GF-D8 (cell line): ENCODE results near the gene MT3.

Experiments used
- DNase-seq: peaks from one replicate; lab custom pipeline; 2025; lab: John Stamatoyannopoulos, UW

The MT3 gene

GRCh38 chr16:56589141-56590039 lies at the start of gene MT3:
TSS of gene MT3 (plus strand) at chr16:56589528. CDS start at chr16:56589591, 63 bp downstream.
- no peak for DNase-seq

DNA sequence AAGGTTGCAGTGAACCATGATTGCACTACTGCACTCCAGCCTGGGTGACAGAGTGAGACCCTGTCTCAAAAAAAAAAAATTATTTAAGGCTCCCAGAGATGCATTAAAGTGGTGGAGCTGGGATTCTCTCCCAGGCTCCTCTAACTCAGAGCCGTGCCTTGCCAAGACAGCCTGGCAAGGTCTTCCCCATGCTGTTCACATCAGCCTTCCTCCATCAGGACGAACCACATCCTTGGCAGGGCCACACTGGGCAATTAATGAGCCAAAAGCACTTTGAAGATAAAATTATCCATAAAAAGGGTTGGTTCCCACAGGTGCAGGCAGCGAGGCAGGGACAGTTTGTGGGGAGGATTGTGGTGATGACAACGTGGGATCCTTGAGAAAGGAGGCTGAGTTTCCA lies 49.7 kb upstream of the MT3 start:
- DNase-seq = no peak

DNA sequence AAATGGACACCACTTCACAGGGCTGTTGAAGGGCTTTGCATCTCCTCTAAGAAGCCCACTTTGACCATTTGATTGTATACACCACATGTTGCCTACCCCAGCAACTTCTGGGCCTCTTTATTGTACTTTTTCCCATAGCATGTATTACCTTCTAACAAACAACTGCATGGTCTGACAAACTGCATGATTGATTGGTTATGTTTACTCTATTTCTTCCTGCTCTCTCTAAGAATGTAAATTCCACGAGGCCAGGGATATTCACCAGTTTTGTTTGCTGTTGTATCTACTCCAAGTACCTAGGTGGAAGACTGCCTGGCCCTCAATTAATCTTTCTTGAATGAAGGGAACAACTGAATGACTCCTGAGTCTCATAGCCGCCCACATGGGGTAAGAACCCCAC lies 47.3 kb upstream of the MT3 start:
- DNase-seq = no peak

GRCh38 chr16:56547120-56547948 lies 42.0 kb upstream of the MT3 start:
- no peak for DNase-seq

- DNase-seq = no peak
These were observed 41.3 kb upstream of the MT3 start for GRCh38 chr16:56547949-56548567.

DNA sequence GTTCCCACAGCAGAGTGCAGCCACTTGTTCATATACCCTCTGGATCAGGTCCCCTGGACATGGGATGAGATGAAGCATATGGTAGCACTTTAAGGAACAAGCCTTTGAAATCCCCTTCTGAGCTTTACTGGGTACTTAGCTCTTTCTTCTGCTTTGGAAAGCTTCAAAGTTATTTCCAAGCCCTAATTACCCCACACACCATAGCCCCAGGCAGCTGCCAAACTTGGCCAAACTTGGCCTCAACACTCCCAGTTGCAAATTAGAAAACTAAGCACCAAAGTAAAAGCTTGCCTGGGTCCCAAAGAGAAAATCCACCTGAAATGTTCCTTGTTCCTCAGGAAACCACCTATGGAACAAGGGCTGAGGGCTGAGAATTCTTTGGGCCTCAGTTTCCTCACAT lies 40.2 kb upstream of the MT3 start:
- DNase-seq = no peak

DNA sequence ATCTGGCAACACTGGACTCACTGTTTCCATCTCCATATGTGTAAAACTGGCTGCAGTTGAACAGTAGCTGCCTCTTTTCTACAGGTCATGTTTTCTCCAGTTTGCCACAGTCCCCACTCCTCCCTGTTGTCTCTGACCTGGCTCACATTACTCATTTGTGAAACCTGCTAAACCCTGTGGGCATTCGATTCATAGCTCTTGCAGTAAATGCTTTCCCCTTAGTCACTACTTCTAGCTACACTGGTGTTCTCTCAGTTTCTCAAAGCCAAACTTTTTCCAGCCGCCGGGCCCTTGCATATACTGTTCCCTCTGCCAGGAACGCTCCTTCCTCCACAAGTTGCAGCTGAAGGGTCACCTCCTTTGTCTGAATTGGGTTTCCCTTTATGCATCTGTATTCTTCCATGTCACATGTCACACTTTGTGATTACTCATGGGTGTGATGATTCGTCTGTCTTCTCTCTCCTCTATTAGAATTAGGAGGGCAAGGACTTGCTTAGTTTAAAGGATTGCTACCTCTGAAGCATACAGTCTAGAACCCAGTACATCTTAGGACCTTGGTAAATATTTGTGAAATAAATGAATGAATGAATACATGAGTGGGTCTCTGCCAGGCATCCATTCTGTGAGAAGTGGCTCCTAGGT lies 39.5 kb upstream of the MT3 start:
- DNase-seq = no peak

GRCh38 chr16:56551796-56552738 lies 37.3 kb upstream of the MT3 start:
- no peak for DNase-seq

DNA sequence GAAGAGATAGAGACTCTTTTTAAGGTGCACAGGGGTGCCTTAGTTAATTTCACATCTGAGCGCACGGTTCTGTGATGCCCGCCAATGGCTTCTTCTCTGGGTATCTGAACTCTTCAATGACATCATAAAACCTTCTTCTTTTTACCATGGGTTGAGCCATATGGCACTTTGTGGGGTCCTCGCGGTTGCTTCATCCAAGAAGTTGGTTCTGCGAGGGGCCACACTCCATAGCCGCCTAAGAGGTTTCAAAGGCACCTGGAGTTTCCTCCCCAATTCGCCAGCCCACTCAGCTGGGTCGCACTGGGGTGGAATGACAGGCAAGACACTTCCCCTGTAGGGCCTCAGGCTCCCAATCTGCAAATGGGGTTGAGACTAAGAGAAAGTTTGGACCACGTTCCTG lies 34.9 kb upstream of the MT3 start:
- no peak for DNase-seq

DNA sequence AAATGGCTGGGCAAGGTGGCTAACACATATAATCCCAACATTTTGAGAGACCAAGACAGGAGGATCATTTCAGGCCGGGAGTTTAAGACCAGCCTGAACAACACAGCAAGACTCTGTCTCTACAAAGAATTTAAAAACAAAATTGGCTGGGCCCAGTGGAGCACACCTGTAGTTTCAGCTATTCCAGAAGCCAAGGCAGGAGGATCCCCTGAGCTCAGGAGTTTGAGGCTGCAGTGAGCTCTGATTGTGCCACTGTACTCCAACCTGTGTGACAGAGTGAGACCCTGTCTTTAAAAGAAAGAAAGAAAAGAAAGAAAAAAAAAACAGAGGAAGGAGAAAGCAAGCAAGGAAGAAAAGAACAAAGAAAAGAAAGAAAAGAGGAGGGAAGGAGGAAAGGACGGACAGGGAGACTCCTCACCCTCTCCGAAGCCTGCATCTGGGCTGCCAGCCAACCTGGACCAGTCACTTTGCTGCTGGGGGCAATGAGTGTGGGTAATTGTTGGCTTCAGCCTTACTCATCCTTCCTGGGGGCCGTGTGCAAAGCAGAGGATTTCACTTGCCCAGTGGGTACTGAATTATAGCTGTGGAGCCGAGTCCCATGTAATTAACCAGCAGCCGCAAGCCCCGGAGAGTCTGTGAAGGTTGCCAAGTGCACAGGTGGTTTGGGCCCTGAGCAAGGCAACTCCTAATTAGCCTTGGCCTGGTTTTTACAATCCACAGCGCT lies 31.1 kb upstream of the MT3 start:
- no peak for DNase-seq

GRCh38 chr16:56559109-56559508 lies 30.2 kb upstream of the MT3 start:
- DNase-seq = no peak

DNA sequence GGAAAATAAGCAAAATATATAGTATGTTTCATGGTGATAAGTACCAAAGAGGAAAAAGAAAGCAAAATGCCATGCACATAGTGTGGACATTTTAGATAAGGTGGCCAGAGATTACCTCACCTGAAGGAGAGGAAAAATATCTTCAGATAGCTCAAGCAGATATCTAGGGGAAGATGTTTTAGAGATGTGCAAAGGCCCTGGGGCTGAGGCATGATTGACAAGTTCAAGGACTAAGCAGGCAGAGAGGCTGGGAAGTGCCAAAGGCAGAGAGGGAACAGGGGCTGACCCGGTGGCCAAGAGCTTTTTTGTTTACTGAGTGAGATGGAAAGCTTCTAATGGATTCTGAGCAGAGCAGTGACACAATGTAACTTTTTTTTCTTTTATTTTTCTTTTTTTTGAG lies 28.9 kb upstream of the MT3 start:
- DNase-seq = no peak

GRCh38 chr16:56561126-56561525 lies 28.2 kb upstream of the MT3 start:
- no peak for DNase-seq

DNA sequence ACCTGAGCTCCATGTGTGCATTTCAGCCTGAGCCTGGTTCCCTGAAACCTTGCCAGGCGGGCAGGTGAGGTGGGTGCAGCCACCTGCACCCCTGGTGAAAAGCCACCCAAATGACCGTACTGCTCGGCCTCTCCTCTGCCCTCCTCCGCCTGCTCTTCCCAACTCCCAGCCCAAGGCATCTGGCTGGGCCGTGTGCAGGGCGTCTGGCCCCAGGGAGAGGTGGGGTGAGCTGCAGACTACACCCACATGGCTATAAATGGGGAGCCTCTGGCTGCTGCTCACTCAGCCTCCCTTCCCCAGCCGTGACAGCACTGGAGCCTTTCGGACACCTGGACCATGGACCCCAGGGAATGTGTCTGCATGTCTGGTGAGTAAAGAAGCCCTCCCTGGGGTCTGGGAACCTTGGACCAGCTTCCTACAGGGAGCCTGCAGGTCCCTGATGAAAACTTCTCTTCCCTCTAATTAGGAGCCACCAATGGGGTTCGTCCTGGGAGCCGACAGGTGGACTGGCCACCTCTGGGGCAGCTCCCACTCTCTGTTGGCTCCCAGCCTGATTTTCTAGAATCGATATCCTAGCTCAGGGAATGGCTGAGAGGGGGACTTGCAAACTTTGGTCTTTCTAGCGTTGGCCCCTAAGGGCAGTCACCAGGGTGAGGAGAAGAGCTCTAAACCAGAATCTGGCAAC lies 24.4 kb upstream of the MT3 start, which contains the start of gene MT4:
MT4 (plus strand) TSS at position 281 of the 685 bp plus-strand sequence; CDS start at position 337, 56 bp downstream.
- DNase-seq = no peak

- DNase-seq = no peak
These were observed 19.4 kb upstream of the MT3 start for GRCh38 chr16:56569971-56570370.

DNA sequence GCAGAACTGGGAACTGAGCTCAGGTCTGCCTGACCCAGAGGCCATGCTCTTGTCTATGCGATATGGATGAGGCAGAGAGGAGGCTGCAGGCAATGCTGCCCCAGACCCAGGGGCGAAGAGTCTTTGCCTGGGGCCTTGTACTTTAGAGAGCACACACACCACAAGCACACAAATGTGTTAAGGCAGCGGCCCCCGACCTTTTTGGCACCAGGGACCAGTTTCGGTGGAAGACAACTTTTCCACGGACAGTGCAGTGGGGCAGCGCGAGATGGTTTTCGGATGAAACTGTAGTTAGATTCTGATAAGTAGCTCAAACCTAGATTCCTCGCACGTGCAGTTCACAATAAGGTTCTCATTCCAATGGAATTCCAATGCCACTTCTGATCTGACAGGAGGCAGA lies 17.8 kb upstream of the MT3 start:
- no peak for DNase-seq

DNA sequence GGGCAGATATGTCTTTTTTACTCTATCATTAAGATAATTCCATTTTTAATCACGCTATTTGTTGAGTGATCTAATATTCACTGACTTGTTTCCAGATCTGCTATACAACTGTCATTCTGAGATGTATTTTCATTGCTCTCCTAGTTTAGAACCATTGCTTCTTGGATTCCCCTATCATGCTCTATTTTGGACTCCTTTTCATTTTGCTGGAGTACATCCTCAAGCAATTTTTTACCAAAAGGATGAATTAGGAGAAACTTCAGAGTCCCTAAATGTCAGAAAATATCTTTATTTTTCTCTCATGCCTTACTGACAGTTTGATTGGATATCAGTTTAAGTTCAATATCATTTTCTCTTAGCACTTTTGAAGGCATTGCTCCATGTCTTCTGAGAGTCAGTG lies 14.7 kb upstream of the MT3 start:
- no peak for DNase-seq

- DNase-seq = peak; percentile 7
These were observed 12.6 kb upstream of the MT3 start for GRCh38 chr16:56576585-56577299.

DNA sequence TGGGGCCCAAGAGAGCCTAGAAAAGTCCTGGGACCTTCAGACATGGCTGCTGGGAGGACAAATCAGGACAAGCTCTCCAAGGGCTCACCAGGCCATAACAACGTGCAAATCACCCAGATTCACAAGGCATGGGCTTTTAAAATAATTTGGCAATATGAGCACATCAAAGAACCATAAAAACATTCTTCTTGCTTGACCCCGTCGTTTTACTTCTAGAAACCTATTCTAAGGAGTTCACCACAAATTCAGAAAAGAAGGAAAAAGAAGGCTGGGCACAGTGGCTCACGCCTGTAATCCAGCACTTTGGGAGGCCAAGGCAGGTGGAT lies 12.1 kb upstream of the MT3 start:
- DNase-seq = no peak
